Upper lobe of left lung (tissue), 4 donors: ENCODE results near the gene MRPS23.

Source experiments
- CTCF ChIP-seq, 6 experiments: fragments of 450-650 bp in 4 of 6; fragments of 200-600 bp in 2 of 6; sonication (generic) in 2 of 6; IDR thresholded peaks; one replicate each; pipeline ENCODE4 v1.5.1; 2016 to 2019; ENCODE audit warnings: antibody characterized with exemption in 6 of 6
- EP300 ChIP-seq, 4 donors: sonication (generic); formaldehyde crosslinking; IDR thresholded peaks; one replicate each; pipeline ENCODE4 v1.5.1; 2017; ENCODE audit warnings: antibody characterized with exemption in 4 of 4, control low read depth in 2 of 4
- POLR2A ChIP-seq, 4 donors: fragments of 450-650 bp; IDR thresholded peaks; one replicate each; pipeline ENCODE4 v1.5.1; 2016 to 2017; ENCODE audit warnings: antibody characterized with exemption in 4 of 4, mild to moderate bottlenecking in 2 of 4

- no peak for TF ChIP-seq CTCF (IDR thresholded peaks at IDR 0.05)
- TF ChIP-seq POLR2A (IDR thresholded peaks at IDR 0.05), result no peak
- TF ChIP-seq EP300 (IDR thresholded peaks at IDR 0.05), result no peak
These were observed 17.3 kb downstream of the MRPS23 start for GRCh38 chr17:57832314-57833178.
